Activated CD4-positive, alpha-beta T cell treated with anti-CD3 and anti-CD28 coated beads, Interleukin-2, Interleukin-4, amounts not matched to agents 100 ng/mL and 50 ng/mL, durations not matched to agents 16 hours and 8 hours (primary cell): ENCODE results near the gene RNASE12.
"Not testable (repeated sequence)": the region's sequence is repeated elsewhere in the genome, so short reads cannot be mapped to it uniquely, and the experiment has no call there.

Experiments
- DNase-seq: peaks from one replicate; pipeline ENCODE4 v3.0.0-alpha.2; 2020; ENCODE audit warnings: low spot score

Gene RNASE12

GRCh38 chr14:20591235-20591634 is at the start of gene RNASE12:
Gene RNASE12, minus strand, starts transcription at chr14:20591376. Its CDS starts 653 bp downstream, at chr14:20590723.
- no peak for DNase-seq

- peak; percentile 93 for DNase-seq
Observed at GRCh38 chr14:20632831-20633691, 41.9 kb upstream of the RNASE12 start.

GRCh38 chr14:20632448-20632830 is 41.3 kb upstream of the RNASE12 start:
- peak; percentile 46 for DNase-seq

GRCh38 chr14:20631880-20632389 is 40.8 kb upstream of the RNASE12 start:
- DNase-seq = no peak

GRCh38 chr14:20631023-20631879 is 40.1 kb upstream of the RNASE12 start:
- DNase-seq = peak; percentile 76

- peak; percentile 82 for DNase-seq
Observed at GRCh38 chr14:20630340-20631022, 39.3 kb upstream of the RNASE12 start.

GRCh38 chr14:20628063-20628854 is 37.1 kb upstream of the RNASE12 start:
- DNase-seq = no peak

GRCh38 chr14:20627346-20628027 is 36.3 kb upstream of the RNASE12 start:
- no peak for DNase-seq

- DNase-seq = no peak
Observed at GRCh38 chr14:20626274-20626673, 35.1 kb upstream of the RNASE12 start.

- DNase-seq = peak; percentile 73
Observed at GRCh38 chr14:20624495-20625070, 33.4 kb upstream of the RNASE12 start.

- DNase-seq = peak; percentile 52
Observed at GRCh38 chr14:20623798-20624197, 32.6 kb upstream of the RNASE12 start.

GRCh38 chr14:20622816-20623291 is 31.7 kb upstream of the RNASE12 start:
- no peak for DNase-seq

GRCh38 chr14:20620798-20621478 is 29.8 kb upstream of the RNASE12 start:
- DNase-seq = no peak

GRCh38 chr14:20619688-20620087 is 28.5 kb upstream of the RNASE12 start:
- not testable (repeated sequence) for DNase-seq

GRCh38 chr14:20618271-20618749 is 27.1 kb upstream of the RNASE12 start:
- no peak for DNase-seq

- DNase-seq = no peak
Observed at GRCh38 chr14:20617138-20618003, 26.2 kb upstream of the RNASE12 start.

GRCh38 chr14:20615996-20616395 is 24.8 kb upstream of the RNASE12 start:
- DNase-seq = no peak
